Measurements from ENCODE around the gene HOXD3. TPM values are rescaled to one million over a fixed set of nuclear protein-coding genes. Genes with fewer than 3 reads are reported as not detected.

The HOXD3 gene
- total and polyA plus RNA-seq, 9 donors = 0.91 to 4.0 (median 1.7) TPM

Other genes with a start within 250 kb of the HOXD3 start
- 40.6 TPM for gene LNPK, start 155.0 kb upstream of the HOXD3 start, total RNA-seq
- gene LNPK, start 155.0 kb upstream of the HOXD3 start, polyA plus RNA-seq (ENCODE audit: insufficient read depth in 1 of 8, insufficient read length in 8 of 8, low replicate concordance in 1 of 8) = 10 to 100 TPM; 18.0 to 34.3 (median 31.9) TPM
- gene EVX2, start 73.3 kb upstream of the HOXD3 start, total RNA-seq = 0.18 TPM
- gene EVX2, start 73.3 kb upstream of the HOXD3 start, polyA plus RNA-seq (ENCODE audit: insufficient read depth in 1 of 8, insufficient read length in 8 of 8, low replicate concordance in 1 of 8) = under 1 TPM; 0.03 to 0.14 (median 0.05) TPM
- 0.31 TPM for gene HOXD13, start 64.6 kb upstream of the HOXD3 start, total RNA-seq
- gene HOXD13, start 64.6 kb upstream of the HOXD3 start, polyA plus RNA-seq (ENCODE audit: insufficient read depth in 1 of 8, insufficient read length in 8 of 8, low replicate concordance in 1 of 8) = under 1 TPM in 5 of 8 donors, not detected in 3; 0.05 to 0.45 (median 0.10) TPM
- gene HOXD12, start 57.5 kb upstream of the HOXD3 start, total RNA-seq = not detected
- gene HOXD12, start 57.5 kb upstream of the HOXD3 start, polyA plus RNA-seq (ENCODE audit: insufficient read depth in 1 of 8, insufficient read length in 8 of 8, low replicate concordance in 1 of 8) = under 1 TPM in 1 of 8 donors, not detected in 7; 0.15 TPM
- gene HOXD11, start 50.0 kb upstream of the HOXD3 start, total RNA-seq = 0.04 TPM
- 1 to 10 TPM in 2 of 8 donors, not detected in 6; 2.1 to 2.2 TPM for gene HOXD11, start 50.0 kb upstream of the HOXD3 start, polyA plus RNA-seq (ENCODE audit: insufficient read depth in 1 of 8, insufficient read length in 8 of 8, low replicate concordance in 1 of 8)
- gene HOXD10, start 40.5 kb upstream of the HOXD3 start, total RNA-seq = 0.09 TPM
- gene HOXD10, start 40.5 kb upstream of the HOXD3 start, polyA plus RNA-seq (ENCODE audit: insufficient read depth in 1 of 8, insufficient read length in 8 of 8, low replicate concordance in 1 of 8) = 1 to 10 TPM in 2 of 8 donors, under 1 TPM in 4, not detected in 2; 0.05 to 4.6 (median 0.22) TPM
- gene HOXD9, start 34.6 kb upstream of the HOXD3 start, total RNA-seq = 0.75 TPM
- 1 to 10 TPM; 1.7 to 8.8 (median 5.0) TPM for gene HOXD9, start 34.6 kb upstream of the HOXD3 start, polyA plus RNA-seq (ENCODE audit: insufficient read depth in 1 of 8, insufficient read length in 8 of 8, low replicate concordance in 1 of 8)
- 13.9 TPM for gene HOXD8, start 27.6 kb upstream of the HOXD3 start, total RNA-seq
- gene HOXD8, start 27.6 kb upstream of the HOXD3 start, polyA plus RNA-seq (ENCODE audit: insufficient read depth in 1 of 8, insufficient read length in 8 of 8, low replicate concordance in 1 of 8) = 10 to 100 TPM; 15.3 to 39.3 (median 26.6) TPM
- 2.2 TPM for gene HOXD4, start 5.8 kb upstream of the HOXD3 start, total RNA-seq
- gene HOXD4, start 5.8 kb upstream of the HOXD3 start, polyA plus RNA-seq (ENCODE audit: insufficient read depth in 1 of 8, insufficient read length in 8 of 8, low replicate concordance in 1 of 8) = 1 to 10 TPM; 3.2 to 8.1 (median 3.7) TPM
- 0.71 TPM for gene HOXD1, start 31.4 kb downstream of the HOXD3 start, total RNA-seq
- 1 to 10 TPM in 7 of 8 donors, under 1 TPM in 1; 0.57 to 3.3 (median 1.7) TPM for gene HOXD1, start 31.4 kb downstream of the HOXD3 start, polyA plus RNA-seq (ENCODE audit: insufficient read depth in 1 of 8, insufficient read length in 8 of 8, low replicate concordance in 1 of 8)
- 36.8 TPM for gene MTX2, start 112.1 kb downstream of the HOXD3 start, total RNA-seq
- gene MTX2, start 112.1 kb downstream of the HOXD3 start, polyA plus RNA-seq (ENCODE audit: insufficient read depth in 1 of 8, insufficient read length in 8 of 8, low replicate concordance in 1 of 8) = 10 to 100 TPM; 47.4 to 64.5 (median 52.4) TPM

Measured in muscle of leg (tissue), 9 donors.